OCI-LY7 (cell line): ENCODE results near the gene LYPD5. TPM values are rescaled to one million over a fixed set of nuclear protein-coding genes. Genes with fewer than 3 reads are reported as not detected.

Experiments used
- Bru-seq: library from RNA; stranded (reverse); fragments of 400-500 nt; gene quantifications from one replicate; lab custom pipeline; 2021; lab: Mats Ljungman, UMichigan
- BruChase-seq, 2 experiments: library from RNA; stranded (reverse); fragments of 400-500 nt; gene quantifications; one replicate each; lab custom pipeline; 2021; lab: Mats Ljungman, UMichigan
- BruUV-seq: library from RNA; stranded (reverse); fragments of 400-500 nt; replicated peaks from 2 replicates; lab custom pipeline; 2021; lab: Mats Ljungman, UMichigan
- CTCF ChIA-PET: fragments of 300-600 bp; sonication (Branson Sonifier 250); formaldehyde crosslinking; loops from one replicate; lab custom pipeline; 2022; ENCODE audit warnings: antibody characterized with exemption; ENCODE audit not compliant: unreplicated experiment; lab: Charles Lee
- POLR2A ChIA-PET: fragments of 300-600 bp; sonication (Branson Sonifier 250); formaldehyde crosslinking; loops from one replicate; lab custom pipeline; 2022; ENCODE audit warnings: antibody characterized with exemption; lab: Charles Lee
- DNase-seq: peaks from one replicate; pipeline ENCODE4 v3.0.0-alpha.2; 2015; ENCODE audit warnings: low spot score
- H2AFZ ChIP-seq: fragments of 200-600 bp; sonication (generic), shearing (Covaris generic); 2 replicates; pipeline ENCODE4 v1.6.1; 2014; ENCODE audit warnings: mild to moderate bottlenecking, antibody characterized with exemption, low read length, moderate library complexity
- H3K27ac ChIP-seq: fragments of 200-600 bp; sonication (generic); 2 replicates; pipeline ENCODE4 v1.5.1; 2014; ENCODE audit warnings: mixed run types, low read depth, mild to moderate bottlenecking, moderate library complexity, low read length, inconsistent platforms; ENCODE audit not compliant: poor library complexity, severe bottlenecking
- H3K36me3 ChIP-seq: fragments of 200-600 bp; sonication (generic); 2 replicates; pipeline ENCODE4 v1.6.1; 2014; ENCODE audit warnings: mild to moderate bottlenecking, antibody characterized with exemption, low read length, moderate library complexity, mixed read lengths; ENCODE audit not compliant: insufficient read depth
- H3K4me1 ChIP-seq: fragments of 200-600 bp; sonication (generic); 2 replicates; pipeline ENCODE4 v1.5.1; 2014; ENCODE audit warnings: mild to moderate bottlenecking, low read length; ENCODE audit not compliant: insufficient read depth, poor library complexity, severe bottlenecking
- H3K4me2 ChIP-seq: fragments of 200-600 bp; sonication (generic); 2 replicates; pipeline ENCODE4 v1.6.1; 2014; ENCODE audit warnings: mild to moderate bottlenecking, low read length
- H3K4me3 ChIP-seq: fragments of 200-600 bp; sonication (generic); 2 replicates; pipeline ENCODE4 v1.5.1; 2014; ENCODE audit warnings: mild to moderate bottlenecking, low read depth, low read length; ENCODE audit not compliant: poor library complexity, severe bottlenecking
- H3K79me2 ChIP-seq: fragments of 200-600 bp; sonication (generic); 2 replicates; pipeline ENCODE4 v1.6.1; 2016; ENCODE audit warnings: low read depth, mild to moderate bottlenecking, low read length, moderate library complexity, mixed read lengths; ENCODE audit not compliant: insufficient read depth
- H3K9me2 ChIP-seq: fragments of 200-600 bp; sonication (generic); 2 replicates; pipeline ENCODE4 v1.6.1; 2016; ENCODE audit warnings: mild to moderate bottlenecking, low read length, mixed read lengths; ENCODE audit not compliant: insufficient read depth
- H3K9me3 ChIP-seq: fragments of 200-600 bp; sonication (generic); 2 replicates; pipeline ENCODE4 v1.6.1; 2014; ENCODE audit warnings: mild to moderate bottlenecking, mixed run types, low read length, mixed read lengths
- H4K20me1 ChIP-seq: fragments of 200-600 bp; sonication (generic); 2 replicates; pipeline ENCODE4 v1.6.1; 2014; ENCODE audit warnings: mild to moderate bottlenecking, antibody characterized with exemption, low read length, moderate library complexity, mixed read lengths; ENCODE audit not compliant: insufficient read depth
- CTCF ChIP-seq: fragments of 200-600 bp; sonication (generic); conservative IDR thresholded peaks from 2 replicates; pipeline ENCODE4 v1.5.1; 2014; ENCODE audit warnings: mild to moderate bottlenecking, antibody characterized with exemption, low read length, moderate library complexity, mixed read lengths
- EZH2phosphoT487 ChIP-seq: fragments of 200-600 bp; sonication (generic); IDR thresholded peaks from 2 replicates; pipeline ENCODE4 v1.6.1; 2018; ENCODE audit warnings: low read depth, borderline replicate concordance, mild to moderate bottlenecking, mixed run types, antibody characterized with exemption, low read length, moderate library complexity, mixed read lengths
- intact Hi-C: fragments of 100-400 bp; cut with micrococcal nuclease; formaldehyde crosslinking; loops from one replicate; pipeline ENCODE4 v1.10.0; 2022; ENCODE audit not compliant: unreplicated experiment
- long read RNA-seq: library from polyadenylated mRNA; stranded (forward); transcript quantifications from one replicate; pipeline ENCODE4 v2.0.0, GENCODE V29; 2022
- total RNA-seq, 2 experiments: library from RNA; depleted of rRNA in 1 of 2; stranded (reverse); fragments of >200 nt in 1 of 2; shearing (Covaris generic) in 1 of 2; gene quantifications; 2 replicates each; pipeline ENCODE4 v1.2.3, GENCODE V29; 2014 to 2022

Gene LYPD5
- total RNA-seq (2014; rRNA removed; shearing (Covaris generic)) (not detected in 2 replicates), total RNA-seq (2022) (not detected in 2 replicates), Bru-seq, nascent RNA (not detected), BruChase-seq, experiment 1, labeled RNA remaining after a 6-hour chase (not detected), BruChase-seq, experiment 2, labeled RNA remaining after a 2-hour chase (not detected)
- long read RNA-seq: 0 reads

GRCh38 chr19:43802216-43802951 lies at the start of gene LYPD5:
Gene LYPD5, minus strand, starts transcription at chr19:43802447. Its CDS starts 67 bp downstream, at chr19:43802380.
- POLR2A ChIA-PET: no interaction called here

GRCh38 chr19:43848821-43849220 lies 46.6 kb upstream of the LYPD5 start:
- Histone ChIP-seq H3K4me3 (no peak overlapping the region), H3K9me3 (peaks cover 48% of the 10 kb centered on the region), H4K20me1 (no peaks in the 10 kb centered on the region), H3K9me2 (no peaks in the 10 kb centered on the region), H3K27ac (no peak overlapping the region), H3K4me2 (no peak overlapping the region), H3K36me3 (no peaks in the 10 kb centered on the region), H3K79me2 (no peaks in the 10 kb centered on the region), H3K4me1 (no peaks in the 10 kb centered on the region), H2AFZ (no peak overlapping the region)
- intact Hi-C loops: no loop called here
- BruUV-seq: no TSS peak
- TF ChIP-seq CTCF (no peak), EZH2phosphoT487 (no peak)
- POLR2A ChIA-PET: no interaction called here
- CTCF ChIA-PET: no interaction called here
- DNase-seq: no peak

More at GRCh38 chr19:43802216-43802951, at the start of gene LYPD5:
- H3K4me3 ChIP-seq: no peak within 1 kb of the TSS
- H3K9me3 ChIP-seq: no peaks in the 10 kb centered on the region
- H3K27ac ChIP-seq: no peak within 1 kb of the TSS
- no peaks in the 10 kb centered on the region for H3K36me3 ChIP-seq
- H3K4me1 ChIP-seq: no peaks in the 10 kb centered on the region
- H3K9me2 ChIP-seq: no peaks in the 10 kb centered on the region
- CTCF ChIA-PET: no interaction called here
- H3K79me2 ChIP-seq: no peaks in the 10 kb centered on the region
- no peak within 1 kb of the TSS for H3K4me2 ChIP-seq
- no TSS peak for BruUV-seq
- DNase-seq: no peak
- no peak within 1 kb of the TSS for H2AFZ ChIP-seq
- intact Hi-C loops: no loop called here
- no peaks in the 10 kb centered on the region for H4K20me1 ChIP-seq
- no peak for TF ChIP-seq CTCF
- TF ChIP-seq EZH2phosphoT487: no peak

GRCh38 chr19:43847884-43848283 lies 45.6 kb upstream of the LYPD5 start:
- intact Hi-C loops: no loop called here
- BruUV-seq: no TSS peak
- CTCF ChIA-PET: no interaction called here
- Histone ChIP-seq H3K4me1 (no peaks in the 10 kb centered on the region), H3K4me2 (no peak overlapping the region), H3K9me2 (no peaks in the 10 kb centered on the region), H2AFZ (no peak overlapping the region), H3K79me2 (no peaks in the 10 kb centered on the region), H3K4me3 (no peak overlapping the region), H3K36me3 (no peaks in the 10 kb centered on the region), H3K27ac (no peak overlapping the region), H4K20me1 (no peaks in the 10 kb centered on the region), H3K9me3 (peaks cover 51% of the 10 kb centered on the region)
- no peak for TF ChIP-seq EZH2phosphoT487
- TF ChIP-seq CTCF: no peak
- POLR2A ChIA-PET: no interaction called here
- no peak for DNase-seq
